ENCODE results near the gene BAX.

DNA sequence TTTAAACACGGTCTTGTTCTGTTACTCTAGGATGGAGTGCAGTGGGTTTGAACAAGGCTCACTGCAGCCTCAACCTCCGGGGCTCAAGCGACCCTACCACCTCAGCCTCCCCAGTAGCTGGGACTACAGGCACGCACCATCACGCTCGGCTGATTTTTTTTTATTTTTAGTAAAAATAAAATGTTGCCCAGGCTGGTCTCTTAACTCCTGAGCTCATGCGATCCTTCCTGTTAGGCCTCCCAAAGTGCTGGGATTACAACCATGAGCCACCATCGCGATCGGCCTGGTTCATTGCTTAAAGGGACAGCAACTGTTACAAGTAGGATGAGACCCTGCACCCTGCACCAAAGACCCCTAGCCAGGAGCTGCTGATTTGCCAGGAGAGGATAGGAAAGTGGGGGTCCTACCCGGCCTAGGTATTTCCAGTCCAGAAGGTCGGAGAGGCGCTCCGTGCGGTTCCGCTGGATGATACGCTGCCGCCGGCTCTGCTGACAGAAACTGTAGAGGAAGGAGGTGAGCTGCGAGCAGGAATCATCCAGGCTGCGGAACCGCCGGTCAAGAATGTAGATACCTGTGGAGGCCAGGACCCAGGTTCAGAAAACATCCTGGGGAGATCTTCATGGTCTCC, 15.6 kb downstream of the BAX start:
- TF ChIP-seq RBM14 (IDR thresholded peaks at IDR 0.05; ENCODE audit: borderline replicate concordance, insufficient read depth, low read depth, low read length), result no peak
- TF ChIP-seq JUN (IDR thresholded peaks at IDR 0.05; ENCODE audit: borderline replicate concordance, low read depth, low read length), result no peak
- no peak for TF ChIP-seq JUN (CRISPR knock-in tag; IDR thresholded peaks at IDR 0.05; ENCODE audit: borderline replicate concordance)
- TF ChIP-seq POLR2A (conservative IDR thresholded peaks at IDR 0.05), result peak; percentile 57; the same call in 1 of the 2 replicates
- TF ChIP-seq, protein P1, sequence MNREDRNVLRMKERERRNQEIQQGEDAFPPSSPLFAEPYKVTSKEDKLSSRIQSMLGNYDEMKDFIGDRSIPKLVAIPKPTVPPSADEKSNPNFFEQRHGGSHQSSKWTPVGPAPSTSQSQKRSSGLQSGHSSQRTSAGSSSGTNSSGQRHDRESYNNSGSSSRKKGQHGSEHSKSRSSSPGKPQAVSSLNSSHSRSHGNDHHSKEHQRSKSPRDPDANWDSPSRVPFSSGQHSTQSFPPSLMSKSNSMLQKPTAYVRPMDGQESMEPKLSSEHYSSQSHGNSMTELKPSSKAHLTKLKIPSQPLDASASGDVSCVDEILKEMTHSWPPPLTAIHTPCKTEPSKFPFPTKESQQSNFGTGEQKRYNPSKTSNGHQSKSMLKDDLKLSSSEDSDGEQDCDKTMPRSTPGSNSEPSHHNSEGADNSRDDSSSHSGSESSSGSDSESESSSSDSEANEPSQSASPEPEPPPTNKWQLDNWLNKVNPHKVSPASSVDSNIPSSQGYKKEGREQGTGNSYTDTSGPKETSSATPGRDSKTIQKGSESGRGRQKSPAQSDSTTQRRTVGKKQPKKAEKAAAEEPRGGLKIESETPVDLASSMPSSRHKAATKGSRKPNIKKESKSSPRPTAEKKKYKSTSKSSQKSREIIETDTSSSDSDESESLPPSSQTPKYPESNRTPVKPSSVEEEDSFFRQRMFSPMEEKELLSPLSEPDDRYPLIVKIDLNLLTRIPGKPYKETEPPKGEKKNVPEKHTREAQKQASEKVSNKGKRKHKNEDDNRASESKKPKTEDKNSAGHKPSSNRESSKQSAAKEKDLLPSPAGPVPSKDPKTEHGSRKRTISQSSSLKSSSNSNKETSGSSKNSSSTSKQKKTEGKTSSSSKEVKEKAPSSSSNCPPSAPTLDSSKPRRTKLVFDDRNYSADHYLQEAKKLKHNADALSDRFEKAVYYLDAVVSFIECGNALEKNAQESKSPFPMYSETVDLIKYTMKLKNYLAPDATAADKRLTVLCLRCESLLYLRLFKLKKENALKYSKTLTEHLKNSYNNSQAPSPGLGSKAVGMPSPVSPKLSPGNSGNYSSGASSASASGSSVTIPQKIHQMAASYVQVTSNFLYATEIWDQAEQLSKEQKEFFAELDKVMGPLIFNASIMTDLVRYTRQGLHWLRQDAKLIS (CRISPR knock-in tag; IDR thresholded peaks at IDR 0.05), result no peak; the same call in 1 of the 2 replicates
- TF ChIP-seq POLR2AphosphoS5 (IDR thresholded peaks at IDR 0.05; ENCODE audit: control insufficient read depth, insufficient read depth, low read depth, low read length), result peak; percentile 61; the same call in 1 of the 2 replicates
- TF ChIP-seq ESRRA (IDR thresholded peaks at IDR 0.05; ENCODE audit: borderline replicate concordance, low read depth), result no peak
- TF ChIP-seq, protein P2, sequence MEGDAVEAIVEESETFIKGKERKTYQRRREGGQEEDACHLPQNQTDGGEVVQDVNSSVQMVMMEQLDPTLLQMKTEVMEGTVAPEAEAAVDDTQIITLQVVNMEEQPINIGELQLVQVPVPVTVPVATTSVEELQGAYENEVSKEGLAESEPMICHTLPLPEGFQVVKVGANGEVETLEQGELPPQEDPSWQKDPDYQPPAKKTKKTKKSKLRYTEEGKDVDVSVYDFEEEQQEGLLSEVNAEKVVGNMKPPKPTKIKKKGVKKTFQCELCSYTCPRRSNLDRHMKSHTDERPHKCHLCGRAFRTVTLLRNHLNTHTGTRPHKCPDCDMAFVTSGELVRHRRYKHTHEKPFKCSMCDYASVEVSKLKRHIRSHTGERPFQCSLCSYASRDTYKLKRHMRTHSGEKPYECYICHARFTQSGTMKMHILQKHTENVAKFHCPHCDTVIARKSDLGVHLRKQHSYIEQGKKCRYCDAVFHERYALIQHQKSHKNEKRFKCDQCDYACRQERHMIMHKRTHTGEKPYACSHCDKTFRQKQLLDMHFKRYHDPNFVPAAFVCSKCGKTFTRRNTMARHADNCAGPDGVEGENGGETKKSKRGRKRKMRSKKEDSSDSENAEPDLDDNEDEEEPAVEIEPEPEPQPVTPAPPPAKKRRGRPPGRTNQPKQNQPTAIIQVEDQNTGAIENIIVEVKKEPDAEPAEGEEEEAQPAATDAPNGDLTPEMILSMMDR (IDR thresholded peaks at IDR 0.05 in 2 of 3, conservative IDR thresholded peaks at IDR 0.05 in 1 of 3; ENCODE audit: insufficient read depth in 2 of 3, low read depth in 1 of 3, low read length in 3 of 3), result no peak
